Activated CD4-positive, alpha-beta T cell treated with anti-CD3 and anti-CD28 coated beads, Interleukin-2, amount 10 ng/mL, durations not matched to agents 7 days and 5 days (primary cell): ENCODE measurements around the gene MET. TPM values are rescaled to one million over a fixed set of nuclear protein-coding genes. Genes with fewer than 3 reads are reported as not detected.

ENCODE experiments used
- CTCF ChIA-PET: fragments of 350-600 bp; sonication (Branson Sonifier 250); formaldehyde crosslinking; loops from one replicate; lab custom pipeline; 2021; ENCODE audit warnings: antibody characterized with exemption; lab: Charles Lee
- POLR2A ChIA-PET: fragments of 350-600 bp; sonication (Branson Sonifier 250); formaldehyde crosslinking; loops from one replicate; lab custom pipeline; 2021; ENCODE audit warnings: antibody characterized with exemption; lab: Charles Lee
- DNase-seq: peaks from one replicate; pipeline ENCODE4 v3.0.0-alpha.2; 2020
- H3K27ac Mint-ChIP-seq: one replicate; pipeline ENCODE4 v1.8.0; 2021; ENCODE audit warnings: mild to moderate bottlenecking, moderate library complexity, mixed read lengths
- H3K27me3 Mint-ChIP-seq: one replicate; pipeline ENCODE4 v1.8.0; 2021; ENCODE audit warnings: mixed read lengths
- H3K36me3 Mint-ChIP-seq: one replicate; pipeline ENCODE4 v1.8.0; 2021; ENCODE audit warnings: low read depth, mixed read lengths
- H3K4me1 Mint-ChIP-seq: one replicate; pipeline ENCODE4 v1.8.0; 2021; ENCODE audit warnings: mixed read lengths
- H3K4me3 Mint-ChIP-seq: one replicate; pipeline ENCODE4 v1.8.0; 2021; ENCODE audit warnings: mild to moderate bottlenecking, moderate library complexity, mixed read lengths
- H3K9me3 Mint-ChIP-seq: one replicate; pipeline ENCODE4 v1.8.0; 2021; ENCODE audit warnings: mixed read lengths
- total RNA-seq, 2 experiments: library from RNA; stranded (reverse); gene quantifications; one replicate each; pipeline ENCODE4 v1.2.3, GENCODE V29; 2021

The MET gene
- total RNA-seq, 2 experiments from 2014 or later: 0.21 to 0.22 TPM

DNA sequence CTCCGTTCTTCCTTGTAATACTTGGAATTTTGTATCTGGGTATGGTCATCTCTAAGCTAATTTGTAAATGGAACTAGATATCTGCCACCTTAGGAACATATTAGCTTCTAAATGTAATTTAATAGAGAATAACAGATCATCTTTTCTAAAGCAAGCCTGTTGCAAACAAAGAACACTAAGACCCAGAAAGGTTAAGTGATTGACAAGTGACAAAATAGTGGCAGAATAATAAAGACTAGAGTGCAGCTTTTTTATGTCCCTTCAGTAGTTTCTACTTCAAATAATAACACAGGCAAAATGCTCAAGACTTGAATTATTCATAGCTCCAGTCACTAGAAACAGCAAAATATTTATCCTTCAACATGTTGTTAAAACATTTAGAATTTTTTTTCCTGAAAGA, 91.7 kb downstream of the MET start:
- Mint-ChIP-seq H3K4me3 (no peak overlapping the region), H3K27ac (no peak overlapping the region), H3K4me1 (no peaks in the 10 kb centered on the region), H3K27me3 (peaks cover 14% of the 10 kb centered on the region), H3K9me3 (no peaks in the 10 kb centered on the region), H3K36me3 (no peaks in the 10 kb centered on the region)
- POLR2A ChIA-PET: no interaction called here
- DNase-seq: no peak
- CTCF ChIA-PET: interaction anchor here (2.0 kb wide), 1 partner anchor 10 kb away, joined by 4 read pairs; no protein-coding TSS in a partner anchor

DNA sequence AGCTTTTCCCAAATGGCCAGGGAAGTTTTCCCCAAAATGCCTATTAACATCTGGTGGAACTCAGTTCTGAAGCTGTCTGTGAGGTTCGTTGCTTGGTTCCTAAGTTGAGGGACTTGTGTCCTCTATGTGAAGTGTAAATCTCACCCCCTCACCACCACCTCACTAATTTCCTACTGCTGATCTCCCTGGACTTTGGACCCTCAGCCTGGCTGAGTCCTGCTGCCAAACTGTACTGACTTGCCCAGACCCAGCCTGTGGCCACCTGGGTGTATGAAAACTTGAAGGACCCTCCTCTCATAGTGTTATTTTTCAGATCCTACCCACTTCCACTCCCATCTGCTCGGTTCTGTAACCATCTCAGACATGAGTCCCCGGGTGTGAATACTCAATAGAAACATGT, 94.9 kb downstream of the MET start:
- POLR2A ChIA-PET: no interaction called here
- H3K4me3 Mint-ChIP-seq: no peak overlapping the region
- no peaks in the 10 kb centered on the region for H3K9me3 Mint-ChIP-seq
- no peaks in the 10 kb centered on the region for H3K36me3 Mint-ChIP-seq
- H3K27ac Mint-ChIP-seq: no peak overlapping the region
- H3K4me1 Mint-ChIP-seq: no peaks in the 10 kb centered on the region
- CTCF ChIA-PET: no interaction called here
- DNase-seq: no peak
- peaks cover 23% of the 10 kb centered on the region for H3K27me3 Mint-ChIP-seq

DNA sequence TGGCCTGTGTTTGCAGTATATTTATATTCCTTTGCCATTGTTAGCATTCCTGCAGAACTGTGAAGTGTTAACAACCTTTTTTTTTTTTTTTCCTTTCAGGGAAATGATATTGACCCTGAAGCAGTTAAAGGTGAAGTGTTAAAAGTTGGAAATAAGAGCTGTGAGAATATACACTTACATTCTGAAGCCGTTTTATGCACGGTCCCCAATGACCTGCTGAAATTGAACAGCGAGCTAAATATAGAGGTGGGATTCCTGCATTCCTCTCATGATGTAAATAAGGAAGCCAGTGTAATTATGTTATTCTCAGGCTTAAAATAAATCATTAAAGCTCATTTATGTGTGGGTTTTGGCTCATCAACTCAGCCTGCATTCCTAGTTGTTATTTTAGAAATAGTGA, 97.5 kb downstream of the MET start:
- Mint-ChIP-seq H3K9me3 (no peaks in the 10 kb centered on the region), H3K27me3 (peaks cover 27% of the 10 kb centered on the region), H3K4me1 (no peaks in the 10 kb centered on the region), H3K27ac (no peak overlapping the region), H3K4me3 (no peak overlapping the region), H3K36me3 (no peaks in the 10 kb centered on the region)
- DNase-seq: no peak
- ChIA-PET CTCF (interaction anchor here (0.5 to 0.7 kb wide), 2 partner anchors 10 to 397 kb away, joined by 3 to 4 read pairs; no protein-coding TSS in a partner anchor), POLR2A (no interaction called here)

DNA sequence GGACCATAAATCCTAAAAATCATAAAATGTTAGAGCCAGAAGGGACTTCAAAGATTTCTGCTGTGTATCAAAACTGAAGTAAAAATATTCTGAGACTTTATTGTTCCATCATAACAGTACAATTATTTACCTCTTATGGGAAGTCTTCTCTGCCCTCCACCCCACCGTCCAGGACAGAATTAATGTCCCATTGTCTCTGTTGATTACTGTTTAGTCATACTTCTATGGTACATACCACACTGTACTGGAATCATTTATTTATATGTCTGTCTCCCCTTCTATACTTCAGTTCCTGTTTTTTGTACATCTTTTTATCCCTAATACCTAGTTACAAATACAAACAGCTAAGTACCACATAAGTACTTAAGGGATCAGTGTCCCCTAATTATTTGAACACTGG, 98.9 kb downstream of the MET start:
- ChIA-PET CTCF (no interaction called here), POLR2A (no interaction called here)
- Mint-ChIP-seq H3K4me1 (no peaks in the 10 kb centered on the region), H3K27ac (no peak overlapping the region), H3K4me3 (no peak overlapping the region), H3K9me3 (no peaks in the 10 kb centered on the region), H3K27me3 (peaks cover 25% of the 10 kb centered on the region), H3K36me3 (no peaks in the 10 kb centered on the region)
- no peak for DNase-seq

DNA sequence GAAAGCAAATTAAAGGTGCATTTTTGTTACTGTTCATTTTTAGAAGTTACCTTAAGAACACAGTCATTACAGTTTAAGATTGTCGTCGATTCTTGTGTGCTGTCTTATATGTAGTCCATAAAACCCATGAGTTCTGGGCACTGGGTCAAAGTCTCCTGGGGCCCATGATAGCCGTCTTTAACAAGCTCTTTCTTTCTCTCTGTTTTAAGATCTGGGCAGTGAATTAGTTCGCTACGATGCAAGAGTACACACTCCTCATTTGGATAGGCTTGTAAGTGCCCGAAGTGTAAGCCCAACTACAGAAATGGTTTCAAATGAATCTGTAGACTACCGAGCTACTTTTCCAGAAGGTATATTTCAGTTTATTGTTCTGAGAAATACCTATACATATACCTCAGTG, 99.6 kb downstream of the MET start:
- ChIA-PET CTCF (no interaction called here), POLR2A (no interaction called here)

DNA sequence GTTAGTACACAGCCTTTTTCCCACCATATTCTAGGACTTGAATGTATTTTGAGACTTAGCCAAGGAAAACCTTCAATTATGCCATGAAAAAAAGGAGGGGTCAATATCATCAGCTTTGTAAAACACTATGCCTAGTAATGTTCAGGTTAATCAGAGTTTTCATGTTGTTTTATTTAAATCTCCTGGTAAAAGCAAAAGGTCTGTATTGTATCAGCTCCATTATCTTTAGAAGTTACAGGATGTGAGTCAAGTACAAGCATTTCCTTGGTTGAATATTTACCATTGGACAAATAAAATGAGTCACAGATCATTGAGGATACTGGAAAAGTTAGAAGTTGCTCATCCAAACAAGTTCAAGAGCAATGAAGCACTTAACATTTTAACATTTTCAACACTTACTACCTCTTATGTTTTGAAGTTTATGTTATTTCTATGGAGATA, 100.4 kb downstream of the MET start:
- POLR2A ChIA-PET: no interaction called here
- no peaks in the 10 kb centered on the region for H3K36me3 Mint-ChIP-seq
- peaks cover 23% of the 10 kb centered on the region for H3K27me3 Mint-ChIP-seq
- no peaks in the 10 kb centered on the region for H3K9me3 Mint-ChIP-seq
- H3K4me3 Mint-ChIP-seq: no peak overlapping the region
- H3K27ac Mint-ChIP-seq: no peak overlapping the region
- no peak for DNase-seq
- CTCF ChIA-PET: no interaction called here
- H3K4me1 Mint-ChIP-seq: no peaks in the 10 kb centered on the region

More for the DNA sequence above, 99.6 kb downstream of the MET start:
- Mint-ChIP-seq H3K27ac (no peak overlapping the region), H3K27me3 (peaks cover 23% of the 10 kb centered on the region), H3K36me3 (no peaks in the 10 kb centered on the region), H3K9me3 (no peaks in the 10 kb centered on the region), H3K4me3 (no peak overlapping the region), H3K4me1 (no peaks in the 10 kb centered on the region)
- no peak for DNase-seq

DNA sequence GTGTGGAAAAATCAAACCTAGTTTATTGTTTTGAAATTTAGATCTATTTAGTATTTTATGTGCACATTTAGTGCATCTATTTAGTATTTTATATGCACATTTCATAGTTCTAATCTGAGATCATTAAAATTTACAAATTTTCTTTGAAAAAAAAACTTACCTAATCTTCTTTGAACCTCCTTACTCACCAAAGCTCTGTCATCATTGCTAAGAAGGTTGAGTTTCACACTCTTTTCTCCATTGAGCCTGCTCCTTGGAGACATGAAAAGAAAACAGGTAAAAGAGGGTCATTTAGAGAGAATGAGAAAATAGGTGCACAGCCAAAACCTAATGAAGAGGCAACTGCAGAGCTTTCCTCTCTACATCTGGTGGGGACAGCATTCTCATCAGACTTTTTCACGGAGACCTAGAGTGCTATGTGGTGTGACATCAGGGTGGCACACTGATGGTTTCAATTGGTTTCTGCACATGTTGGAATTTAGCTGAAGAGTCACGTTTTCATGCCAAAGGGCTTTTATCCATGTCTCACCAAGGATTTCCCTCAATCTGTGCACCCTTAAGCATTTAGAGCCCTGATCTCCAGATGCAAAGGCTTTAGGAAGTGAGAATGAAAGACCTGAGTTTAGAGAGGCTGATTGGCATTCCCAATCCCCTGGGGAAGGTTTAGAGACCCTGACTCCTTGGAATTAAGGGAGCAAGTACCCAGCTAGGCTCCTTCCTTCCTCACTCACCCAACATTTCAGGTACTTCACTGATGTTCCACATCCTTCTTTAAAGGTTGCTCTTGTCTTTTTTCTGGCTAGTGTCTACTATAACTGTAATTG, 101.1 kb downstream of the MET start:
- H3K9me3 Mint-ChIP-seq: no peaks in the 10 kb centered on the region
- H3K4me3 Mint-ChIP-seq: no peak overlapping the region
- H3K27ac Mint-ChIP-seq: no peak overlapping the region
- H3K4me1 Mint-ChIP-seq: no peaks in the 10 kb centered on the region
- H3K27me3 Mint-ChIP-seq: peaks cover 21% of the 10 kb centered on the region
- no peak for DNase-seq
- no peaks in the 10 kb centered on the region for H3K36me3 Mint-ChIP-seq
- POLR2A ChIA-PET: no interaction called here
- CTCF ChIA-PET: no interaction called here

DNA sequence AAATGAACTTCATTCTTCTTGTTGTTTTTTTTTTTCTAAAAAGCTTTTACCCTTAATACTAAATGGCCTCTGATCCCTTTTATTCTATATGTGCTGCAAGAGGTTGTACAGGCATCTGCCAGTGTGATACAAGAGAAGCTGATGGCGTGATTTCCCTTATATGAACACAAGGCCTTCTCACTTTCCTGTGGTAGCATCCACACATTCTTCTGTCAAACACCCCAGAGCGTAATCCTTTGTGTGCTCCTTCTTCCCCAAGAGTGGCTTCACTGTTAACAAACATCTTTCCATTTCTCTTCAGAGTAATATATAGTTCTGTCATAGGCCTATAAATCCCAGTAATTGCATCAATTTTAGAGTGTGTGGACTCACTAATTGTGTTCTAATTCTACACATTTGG, 104.0 kb downstream of the MET start:
- ChIA-PET CTCF (interaction anchor here (0.6 kb wide), 1 partner anchor 62 kb away, joined by 4 read pairs; no protein-coding TSS in a partner anchor), POLR2A (no interaction called here)
- Mint-ChIP-seq H3K36me3 (no peaks in the 10 kb centered on the region), H3K9me3 (no peaks in the 10 kb centered on the region), H3K27me3 (peaks cover 11% of the 10 kb centered on the region), H3K27ac (no peak overlapping the region), H3K4me1 (no peaks in the 10 kb centered on the region), H3K4me3 (no peak overlapping the region)
- no peak for DNase-seq

DNA sequence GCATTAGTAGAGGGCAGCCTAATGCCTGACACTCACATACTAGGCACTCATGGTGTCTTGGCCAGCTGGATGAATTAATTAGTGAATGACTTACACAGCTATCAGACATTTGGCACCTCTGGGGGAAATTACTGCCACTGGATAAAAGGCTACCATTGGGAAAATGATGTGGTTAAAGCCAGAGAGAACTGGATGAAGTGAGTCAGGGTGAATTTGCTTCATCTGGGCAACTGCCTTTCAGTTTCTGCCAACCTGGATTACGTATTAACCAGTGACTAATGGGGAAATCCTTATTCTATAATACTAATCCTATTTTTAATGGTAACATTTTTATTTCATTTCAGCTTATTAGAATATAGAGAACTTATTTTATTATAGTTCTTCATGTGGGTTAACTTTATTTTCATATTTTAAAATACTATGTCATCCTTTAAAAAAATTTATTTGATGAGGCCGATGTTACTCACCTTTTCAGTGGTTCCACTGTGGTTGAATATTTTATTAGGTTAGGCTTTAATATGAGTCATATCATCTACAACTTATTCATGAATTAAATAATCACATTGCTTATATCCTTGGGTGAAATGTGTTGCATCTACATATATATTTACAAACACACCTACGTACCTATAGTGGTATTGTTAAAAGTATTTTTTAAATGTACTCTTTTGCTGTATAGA, 104.8 kb downstream of the MET start:
- Mint-ChIP-seq H3K9me3 (no peaks in the 10 kb centered on the region), H3K4me3 (no peak overlapping the region), H3K36me3 (no peaks in the 10 kb centered on the region), H3K27ac (no peak overlapping the region), H3K4me1 (no peaks in the 10 kb centered on the region), H3K27me3 (peaks cover 8% of the 10 kb centered on the region)
- ChIA-PET POLR2A (no interaction called here), CTCF (no interaction called here)
- no peak for DNase-seq

DNA sequence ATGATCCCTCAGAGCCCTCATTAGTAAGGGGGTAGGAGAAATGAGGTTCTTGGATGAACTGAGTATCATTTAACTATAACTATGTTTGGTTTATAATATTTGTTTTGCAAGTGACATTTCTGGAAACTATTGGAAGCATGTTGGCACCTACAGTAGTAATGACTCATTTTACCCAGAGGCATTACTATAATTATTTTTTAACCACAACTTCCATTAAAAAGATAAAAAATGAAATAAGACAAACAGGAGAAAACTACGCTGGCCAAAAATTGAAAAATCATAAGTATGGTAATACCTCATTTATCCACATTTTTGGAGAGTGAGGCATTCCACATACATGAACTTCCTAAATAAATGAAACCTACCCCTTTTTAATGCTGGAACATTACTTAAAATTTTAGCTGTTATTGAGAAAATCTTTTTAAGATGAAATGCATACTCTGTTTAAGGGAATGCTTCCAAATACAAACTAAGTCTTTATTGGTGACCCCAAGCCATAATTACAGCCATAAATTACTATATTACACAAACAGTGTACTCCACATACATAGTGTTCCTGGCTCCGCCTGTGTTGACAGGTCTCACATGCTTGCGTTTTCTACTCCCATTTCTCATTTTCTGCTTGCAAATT, 105.8 kb downstream of the MET start:
- Mint-ChIP-seq H3K27ac (no peak overlapping the region), H3K9me3 (no peaks in the 10 kb centered on the region), H3K4me3 (no peak overlapping the region), H3K36me3 (no peaks in the 10 kb centered on the region), H3K27me3 (peaks cover 6% of the 10 kb centered on the region), H3K4me1 (no peaks in the 10 kb centered on the region)
- DNase-seq: no peak
- CTCF ChIA-PET: no interaction called here
- POLR2A ChIA-PET: no interaction called here

DNA sequence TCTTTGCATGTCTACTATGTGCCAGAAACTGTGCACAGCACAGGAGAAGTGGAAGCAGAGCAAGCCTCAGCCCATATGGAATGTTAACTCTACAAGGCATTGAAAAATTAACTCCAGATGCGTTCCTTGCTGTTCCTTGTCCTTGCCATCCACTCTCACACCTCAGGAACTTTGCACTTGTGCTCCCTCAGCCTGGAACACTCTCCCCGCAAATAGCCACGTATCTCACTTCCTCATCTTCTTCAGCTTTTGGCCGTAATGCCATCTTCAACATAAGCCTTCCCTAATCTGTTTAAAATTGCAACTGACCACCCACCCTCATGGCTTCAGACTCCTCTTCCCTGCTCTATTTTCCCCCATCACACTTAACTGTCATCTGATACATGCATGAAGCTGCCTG, 107.2 kb downstream of the MET start:
- peaks cover under 1% of the 10 kb centered on the region for H3K27me3 Mint-ChIP-seq
- no peak overlapping the region for H3K4me3 Mint-ChIP-seq
- H3K36me3 Mint-ChIP-seq: no peaks in the 10 kb centered on the region
- ChIA-PET CTCF (interaction anchor here (1.6 kb wide), 1 partner anchor 9 kb away, joined by 3 read pairs; no protein-coding TSS in a partner anchor), POLR2A (no interaction called here)
- H3K9me3 Mint-ChIP-seq: no peaks in the 10 kb centered on the region
- DNase-seq: no peak
- no peaks in the 10 kb centered on the region for H3K4me1 Mint-ChIP-seq
- H3K27ac Mint-ChIP-seq: no peak overlapping the region

DNA sequence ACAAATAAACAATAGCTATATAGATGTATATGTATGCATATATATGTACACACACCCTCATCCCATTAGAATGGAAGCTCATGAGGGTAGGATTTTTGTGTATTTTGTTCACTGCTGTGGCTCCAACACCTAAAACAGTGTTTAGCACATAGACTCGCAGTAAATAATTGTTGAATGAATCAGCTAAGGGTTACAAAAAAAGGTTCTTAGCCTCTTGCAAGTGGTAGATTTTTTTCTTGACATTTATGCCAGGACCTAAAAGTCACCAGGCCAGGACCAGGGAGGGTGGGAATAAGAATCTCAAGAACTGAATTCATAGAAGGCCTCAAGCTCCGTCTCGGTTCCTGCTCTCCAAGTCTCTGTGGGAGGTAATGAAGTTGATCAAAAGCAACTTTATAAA, 107.9 kb downstream of the MET start:
- Mint-ChIP-seq H3K4me1 (no peaks in the 10 kb centered on the region), H3K4me3 (no peak overlapping the region), H3K27me3 (no peaks in the 10 kb centered on the region), H3K27ac (no peak overlapping the region), H3K36me3 (no peaks in the 10 kb centered on the region), H3K9me3 (no peaks in the 10 kb centered on the region)
- CTCF ChIA-PET: interaction anchor here (1.6 kb wide), 1 partner anchor 10 kb away, joined by 3 read pairs; no protein-coding TSS in a partner anchor
- DNase-seq: no peak
- POLR2A ChIA-PET: no interaction called here

DNA sequence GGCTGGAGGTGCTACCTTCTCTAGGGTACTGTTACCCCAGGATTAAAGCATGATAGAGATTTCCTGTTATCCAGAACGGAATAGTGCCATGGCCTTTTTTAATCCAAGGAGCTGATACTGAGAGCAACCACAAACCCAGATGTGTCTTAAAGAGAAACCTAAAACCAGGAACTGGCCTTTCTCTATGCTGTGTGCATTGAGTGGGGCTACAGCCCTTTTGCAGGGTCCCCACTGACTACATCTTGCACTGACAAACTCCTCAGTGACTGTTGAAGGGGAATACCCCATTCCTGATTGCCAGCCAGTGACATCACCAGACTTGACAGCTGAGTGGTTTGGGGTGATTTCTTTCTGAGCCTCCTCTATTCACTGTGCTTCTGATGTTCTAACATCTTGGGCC, 108.5 kb downstream of the MET start:
- H3K27ac Mint-ChIP-seq: no peak overlapping the region
- no peaks in the 10 kb centered on the region for H3K27me3 Mint-ChIP-seq
- POLR2A ChIA-PET: no interaction called here
- DNase-seq: no peak
- no peaks in the 10 kb centered on the region for H3K9me3 Mint-ChIP-seq
- no peaks in the 10 kb centered on the region for H3K36me3 Mint-ChIP-seq
- CTCF ChIA-PET: interaction anchor here (1.6 kb wide), 1 partner anchor 11 kb away, joined by 3 read pairs; no protein-coding TSS in a partner anchor
- no peaks in the 10 kb centered on the region for H3K4me1 Mint-ChIP-seq
- no peak overlapping the region for H3K4me3 Mint-ChIP-seq
